NCI-H128 (cell line): ENCODE results near the gene KHDC4.
"Not testable (repeated sequence)": the region's sequence is repeated elsewhere in the genome, so short reads cannot be mapped to it uniquely, and the experiment has no call there.

Source experiments
- DNase-seq: peaks from one replicate; lab custom pipeline; 2025; ENCODE audit not compliant: unreplicated experiment; lab: John Stamatoyannopoulos, UW

The KHDC4 gene

GRCh38 chr1:155910621-155911121 lies 23.5 kb downstream of the KHDC4 start:
- no peak for DNase-seq

GRCh38 chr1:155909894-155910293 lies 24.3 kb downstream of the KHDC4 start:
- no peak for DNase-seq

- DNase-seq = no peak
Measured at GRCh38 chr1:155904261-155904660, 30.0 kb downstream of the KHDC4 start.

- DNase-seq = no peak
Measured at GRCh38 chr1:155900161-155900560, 34.1 kb downstream of the KHDC4 start.

- DNase-seq = no peak
Measured at GRCh38 chr1:155899683-155900082, 34.5 kb downstream of the KHDC4 start.

GRCh38 chr1:155898888-155899287 lies 35.3 kb downstream of the KHDC4 start:
- DNase-seq = no peak

GRCh38 chr1:155897746-155898145 lies 36.5 kb downstream of the KHDC4 start:
- no peak for DNase-seq

GRCh38 chr1:155896476-155896875 lies 37.7 kb downstream of the KHDC4 start:
- not testable (repeated sequence) for DNase-seq

- not testable (repeated sequence) for DNase-seq
Measured at GRCh38 chr1:155895617-155896016, 38.6 kb downstream of the KHDC4 start.

GRCh38 chr1:155893389-155894142 lies 40.6 kb downstream of the KHDC4 start:
- DNase-seq = no peak

- DNase-seq = no peak
Measured at GRCh38 chr1:155892796-155893195, 41.4 kb downstream of the KHDC4 start.

- DNase-seq = no peak
Measured at GRCh38 chr1:155890251-155890650, 44.0 kb downstream of the KHDC4 start.

- DNase-seq = no peak
Measured at GRCh38 chr1:155889566-155889965, 44.6 kb downstream of the KHDC4 start.

- DNase-seq = no peak
Measured at GRCh38 chr1:155888481-155888880, 45.7 kb downstream of the KHDC4 start.

- DNase-seq = no peak
Measured at GRCh38 chr1:155884982-155885381, 49.2 kb downstream of the KHDC4 start.

GRCh38 chr1:155884031-155884960 lies 49.9 kb downstream of the KHDC4 start:
- no peak for DNase-seq

GRCh38 chr1:155882766-155883165 lies 51.4 kb downstream of the KHDC4 start:
- no peak for DNase-seq

- no peak for DNase-seq
Measured at GRCh38 chr1:155882235-155882634, 52.0 kb downstream of the KHDC4 start.

- no peak for DNase-seq
Measured at GRCh38 chr1:155880950-155881349, 53.3 kb downstream of the KHDC4 start.

GRCh38 chr1:155880251-155880650 lies 54.0 kb downstream of the KHDC4 start:
- no peak for DNase-seq

GRCh38 chr1:155877945-155878344 lies 56.3 kb downstream of the KHDC4 start:
- no peak for DNase-seq

GRCh38 chr1:155873860-155874259 lies 60.4 kb downstream of the KHDC4 start:
- DNase-seq = no peak
